HS-27A (cell line): ENCODE data around the gene MAP7.
"Not testable (repeated sequence)": the region's sequence is repeated elsewhere in the genome, so short reads cannot be mapped to it uniquely, and the experiment has no call there.

Experiments
- DNase-seq: peaks from one replicate; pipeline ENCODE4 v3.0.0-alpha.2; 2012; ENCODE audit warnings: low read depth, missing footprints

The MAP7 gene

DNA sequence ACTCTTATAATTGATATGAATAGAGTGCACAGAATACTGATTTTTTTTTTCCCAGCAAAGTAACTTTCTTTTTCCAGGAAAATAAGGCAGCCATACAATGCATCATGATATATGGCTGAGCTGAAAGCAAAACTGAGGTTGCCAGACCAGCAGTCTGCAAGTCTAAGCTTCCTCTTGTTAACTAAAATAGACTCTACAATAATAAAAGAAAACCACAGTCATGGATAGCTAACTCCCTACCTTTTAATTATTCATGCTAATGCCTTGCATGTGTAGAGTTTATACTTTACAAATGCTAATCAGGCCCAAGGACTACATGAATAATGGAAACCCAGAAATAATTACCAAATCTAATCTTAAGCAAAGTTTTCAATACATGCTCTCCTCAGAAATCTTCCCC lies 47.4 kb downstream of the MAP7 start:
- DNase-seq, result no peak

- DNase-seq, result no peak
Observed at GRCh38 chr6:136501514-136501913, 48.7 kb downstream of the MAP7 start.

DNA sequence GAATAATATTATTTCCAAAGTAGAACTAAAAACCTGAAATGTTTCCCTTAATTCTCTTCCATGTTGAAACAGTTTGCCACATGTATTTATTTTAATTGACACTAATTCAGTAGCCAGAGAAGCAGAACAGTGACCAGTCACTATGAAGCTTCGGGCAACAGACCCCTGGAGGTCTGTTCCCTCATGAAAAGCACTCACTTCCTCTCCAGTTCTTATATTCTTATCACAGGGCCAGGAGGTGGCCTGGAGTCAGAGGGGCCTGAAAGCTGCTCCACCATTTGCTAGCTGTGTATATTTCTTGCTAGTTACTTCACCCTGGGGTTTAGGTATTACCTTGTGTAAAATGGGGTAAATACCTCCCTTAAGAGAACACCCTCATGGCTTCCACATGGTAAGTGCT lies 49.1 kb downstream of the MAP7 start:
- DNase-seq, result no peak

GRCh38 chr6:136500414-136500813 lies 49.8 kb downstream of the MAP7 start:
- no peak for DNase-seq

DNA sequence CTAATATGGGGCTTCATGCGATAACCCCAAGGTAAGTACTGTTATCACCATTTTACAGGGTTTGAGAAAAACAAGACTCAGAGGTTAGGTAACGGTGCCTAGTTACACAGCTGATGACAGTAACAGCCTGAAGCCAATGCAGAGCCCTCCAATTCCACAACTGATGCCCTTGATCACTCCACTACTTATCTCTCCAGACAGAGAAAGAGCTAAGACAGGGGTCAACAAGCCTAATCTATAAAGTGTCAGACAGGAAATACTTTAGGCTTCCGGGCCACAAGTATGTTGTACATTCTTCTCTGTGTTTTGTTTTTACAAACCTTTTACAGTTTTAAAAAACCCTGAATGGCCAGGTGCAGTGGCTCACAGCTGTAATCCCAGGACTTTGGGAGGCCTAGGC lies 50.9 kb downstream of the MAP7 start:
- DNase-seq, result no peak

GRCh38 chr6:136496449-136496848 lies 53.8 kb downstream of the MAP7 start:
- DNase-seq, result not testable (repeated sequence)

DNA sequence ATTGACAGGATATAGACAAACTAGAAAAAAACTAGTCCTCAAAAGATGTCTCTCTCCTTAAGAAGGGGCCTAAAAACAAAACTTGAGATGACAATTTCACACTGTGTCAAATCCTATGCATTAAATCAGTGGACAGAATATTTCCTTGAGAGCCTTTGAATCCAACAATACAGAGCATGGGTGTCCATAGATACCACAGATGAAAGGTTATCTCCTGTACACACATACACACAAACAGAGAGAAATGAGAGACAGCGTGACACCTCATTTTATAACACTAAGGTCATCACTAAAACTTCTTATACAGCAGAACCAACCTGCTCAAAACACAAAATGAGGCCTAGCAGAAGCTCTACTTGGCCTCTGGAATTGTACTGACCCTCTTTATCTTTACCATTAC lies 55.5 kb downstream of the MAP7 start:
- no peak for DNase-seq

DNA sequence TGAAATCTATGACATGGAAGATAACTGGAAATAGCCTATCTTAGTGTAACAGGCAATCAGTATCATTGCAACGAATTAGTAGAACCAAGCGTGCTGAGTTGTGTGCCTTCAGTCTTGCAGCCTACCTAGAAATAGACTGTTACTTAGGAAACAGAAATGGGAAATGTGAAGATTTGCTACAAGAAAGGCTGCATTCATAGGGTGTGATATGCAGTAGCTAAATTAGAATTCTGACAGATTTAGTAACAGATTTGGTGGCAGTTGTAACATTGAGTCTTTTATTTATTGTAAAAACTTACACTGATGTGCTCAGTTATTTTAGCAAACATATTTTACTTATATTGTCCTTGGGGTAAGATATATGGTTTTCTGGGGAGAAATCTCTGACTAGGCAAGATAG lies 56.2 kb downstream of the MAP7 start:
- DNase-seq, result no peak

GRCh38 chr6:136492409-136492808 lies 57.8 kb downstream of the MAP7 start:
- DNase-seq, result no peak

- no peak for DNase-seq
Observed at GRCh38 chr6:136491754-136492153, 58.5 kb downstream of the MAP7 start.

DNA sequence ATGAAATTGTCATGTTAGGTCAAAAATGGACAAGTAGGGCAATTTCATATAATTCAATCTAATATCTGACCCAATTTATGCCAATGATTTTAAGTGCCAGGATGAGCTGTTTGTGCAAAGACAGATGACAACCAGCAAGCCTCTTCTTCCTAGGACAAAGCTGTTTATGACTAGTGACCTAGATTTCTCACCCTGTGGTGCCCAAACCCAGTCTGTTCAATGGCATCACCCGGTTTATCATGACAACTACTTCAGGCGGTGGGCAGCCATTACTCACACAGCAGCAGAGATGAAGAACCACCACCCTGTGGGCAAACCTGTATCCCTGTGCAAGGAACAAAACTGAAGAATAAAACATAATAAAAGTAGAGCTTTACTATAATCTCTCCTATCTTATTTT lies 59.0 kb downstream of the MAP7 start:
- DNase-seq, result no peak

DNA sequence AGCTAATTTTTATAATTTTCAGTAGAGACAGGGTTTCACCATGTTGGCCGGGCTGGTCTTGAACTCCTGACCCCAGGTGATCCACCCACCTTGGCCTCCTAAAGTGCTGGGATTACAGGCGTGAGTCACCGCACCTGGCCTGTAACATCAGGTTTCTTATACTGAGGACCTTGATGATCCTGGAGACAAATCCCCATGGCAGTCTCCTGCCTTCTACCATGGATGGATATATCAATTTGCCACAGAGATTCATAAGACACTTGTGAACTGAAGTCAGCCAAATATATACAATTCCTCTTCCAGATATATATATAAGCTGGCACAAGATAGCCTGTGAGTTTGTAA lies 60.6 kb downstream of the MAP7 start:
- not testable (repeated sequence) for DNase-seq

DNA sequence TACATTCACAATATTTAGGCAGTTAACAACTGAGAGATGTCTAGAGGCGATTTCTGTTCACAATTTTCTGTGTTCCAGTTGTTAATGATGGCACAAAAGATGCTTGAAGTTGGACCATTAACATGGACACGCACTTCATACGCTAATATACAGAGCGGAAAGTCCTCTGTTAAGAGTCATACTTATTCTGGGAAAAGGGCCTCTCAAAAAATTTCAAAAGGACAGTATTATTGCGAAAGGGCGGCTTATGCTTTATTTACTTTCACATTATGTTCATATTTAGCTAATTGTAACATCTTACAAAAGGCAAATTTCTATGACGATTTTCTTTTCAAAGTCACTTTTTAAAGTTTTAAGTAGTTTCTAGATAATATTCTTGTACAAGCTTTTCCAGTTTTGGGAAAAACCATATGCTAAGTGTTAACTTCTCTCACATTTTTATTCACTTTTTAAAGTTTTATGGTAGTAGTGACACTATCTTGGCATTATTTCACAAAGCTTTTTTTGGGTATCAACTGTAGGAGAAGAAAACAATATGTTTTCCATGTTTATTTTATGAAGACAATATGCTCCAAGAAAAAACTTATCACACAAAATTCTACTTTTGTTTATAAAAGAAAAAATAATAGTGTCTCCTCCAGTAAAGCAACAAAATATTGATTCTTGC lies 62.3 kb downstream of the MAP7 start:
- no peak for DNase-seq

GRCh38 chr6:136486357-136486756 lies 63.9 kb downstream of the MAP7 start:
- DNase-seq, result no peak

GRCh38 chr6:136483906-136484305 lies 66.3 kb downstream of the MAP7 start:
- DNase-seq, result no peak

- not testable (repeated sequence) for DNase-seq
Observed at GRCh38 chr6:136483005-136483404, 67.2 kb downstream of the MAP7 start.

DNA sequence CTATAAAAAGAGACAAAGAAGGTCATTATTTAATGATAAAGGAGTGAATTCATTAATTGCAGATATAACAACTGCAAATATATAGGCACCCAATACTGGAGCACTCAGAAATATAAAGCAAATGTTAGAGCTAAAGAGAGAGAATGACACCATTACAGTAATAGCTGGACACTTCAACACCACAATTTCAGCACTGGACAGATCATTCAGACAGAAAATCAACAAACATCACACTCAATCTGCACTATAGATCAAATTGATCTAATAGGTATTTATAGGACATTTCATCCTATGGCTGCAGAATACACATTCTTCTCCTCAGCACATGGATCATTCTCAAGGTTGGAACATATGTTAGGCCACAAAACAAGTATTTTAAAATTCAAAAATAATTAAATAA lies 72.7 kb downstream of the MAP7 start:
- no peak for DNase-seq

- DNase-seq, result no peak
Observed at GRCh38 chr6:136475686-136476085, 74.5 kb downstream of the MAP7 start.

- no peak for DNase-seq
Observed at GRCh38 chr6:136474241-136474640, 76.0 kb downstream of the MAP7 start.

DNA sequence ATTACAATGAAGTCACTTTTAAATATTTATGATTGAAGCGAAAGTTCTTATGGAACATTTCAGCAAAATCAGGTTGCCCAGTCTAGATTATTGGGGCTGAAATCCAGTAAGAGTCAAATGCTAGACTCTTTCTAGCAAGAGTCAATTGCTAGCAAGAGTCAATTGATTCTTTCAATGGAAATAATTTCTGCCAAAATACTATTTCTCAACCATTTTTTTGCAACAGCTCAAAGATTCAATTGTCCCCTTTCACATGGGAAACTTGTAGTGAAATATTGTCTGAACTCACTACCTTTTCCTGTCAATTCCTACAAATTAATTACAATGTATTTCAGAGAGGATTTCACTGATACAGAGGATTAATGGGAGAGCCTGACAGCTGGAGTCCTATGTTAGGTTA lies 78.3 kb downstream of the MAP7 start:
- DNase-seq, result no peak

DNA sequence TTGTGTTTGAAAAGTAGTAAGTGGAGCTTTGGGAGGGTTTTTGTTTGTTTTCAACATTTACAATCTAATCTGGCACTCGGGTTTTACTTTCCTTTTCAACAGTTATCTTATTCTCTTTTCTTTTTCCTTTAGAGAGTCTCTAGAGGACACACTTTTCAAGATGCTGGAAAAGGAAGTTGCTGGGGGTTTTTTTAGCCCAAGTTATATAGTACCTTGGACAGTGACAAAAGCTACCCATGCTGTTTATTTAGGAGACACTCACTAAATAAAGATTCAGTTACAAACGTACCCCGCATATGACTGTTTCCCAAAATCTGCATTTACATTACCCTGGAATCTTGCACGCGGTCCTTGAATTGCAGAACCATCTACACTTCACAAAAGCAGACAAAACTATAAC lies 78.8 kb downstream of the MAP7 start:
- no peak for DNase-seq

DNA sequence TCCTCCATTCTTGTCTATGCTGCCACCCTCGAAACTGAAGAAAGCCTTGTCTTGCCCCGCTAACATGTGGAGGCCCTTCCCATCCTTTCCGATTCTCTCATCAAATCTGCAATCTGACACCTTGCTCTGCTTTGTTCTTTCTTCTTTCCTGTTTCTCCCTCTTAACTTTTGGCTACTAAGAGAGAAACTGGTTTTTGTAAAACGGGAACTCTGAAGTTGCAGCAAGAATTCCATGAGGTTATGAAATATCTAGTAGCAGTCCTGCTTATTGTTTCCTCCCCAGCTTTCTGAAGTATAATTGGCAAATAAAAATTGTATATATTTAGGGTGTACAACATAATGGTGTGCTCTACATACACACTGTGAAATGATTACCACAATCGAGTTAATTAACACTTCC lies 80.2 kb downstream of the MAP7 start:
- no peak for DNase-seq

- DNase-seq, result no peak
Observed at GRCh38 chr6:136469154-136469553, 81.1 kb downstream of the MAP7 start.

DNA sequence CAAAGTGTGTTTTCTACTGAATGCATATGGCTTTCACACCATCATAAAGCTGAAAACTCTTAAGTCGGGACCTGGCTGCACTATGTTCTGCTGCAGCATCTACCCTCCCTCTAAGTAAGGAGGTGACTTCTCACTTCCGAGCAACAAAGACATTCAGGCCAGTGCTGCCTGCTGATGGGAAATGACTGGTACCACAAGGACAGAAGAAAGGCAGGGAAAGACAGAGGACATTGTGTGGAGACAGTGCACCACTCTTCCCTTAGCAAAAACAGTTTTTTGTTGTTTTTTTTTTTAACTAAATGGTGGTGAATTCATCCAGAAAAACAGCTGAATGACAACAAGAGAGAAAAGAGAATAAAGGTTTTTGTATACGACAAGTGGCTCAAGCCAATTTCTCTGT lies 81.5 kb downstream of the MAP7 start:
- DNase-seq, result no peak

GRCh38 chr6:136467186-136467585 lies 83.0 kb downstream of the MAP7 start:
- DNase-seq, result no peak
